Astrocyte (in vitro differentiated cells and primary cell): ENCODE data around the gene FTO. TPM values are rescaled to one million over a fixed set of nuclear protein-coding genes. Genes with fewer than 3 reads are reported as not detected.
A peak's percentile ranks its signal among the peaks of the same experiment; 100 is the strongest.

ENCODE experiments used
- DNase-seq: peaks from one replicate; pipeline ENCODE4 v3.0.0-alpha.2; 2010; ENCODE audit warnings: low read depth
- FAIRE-seq: peaks from 2 replicates; lab custom pipeline; 2011; peaks lifted over from hg19 to GRCh38; lab: Jason Lieb, UNC
- H2AFZ ChIP-seq: 2 replicates; pipeline ENCODE4 v1.6.0; 2012; ENCODE audit warnings: low read depth, low read length, inconsistent platforms
- H3K27ac ChIP-seq: 2 replicates; pipeline ENCODE4 v1.5.1; 2011; ENCODE audit warnings: low read depth, low read length, inconsistent platforms
- H3K27me3 ChIP-seq: 2 replicates; pipeline ENCODE4 v1.6.0; 2011; ENCODE audit warnings: low read length, inconsistent platforms; ENCODE audit not compliant: insufficient read depth
- H3K36me3 ChIP-seq: 2 replicates; pipeline ENCODE4 v1.5.1; 2011; ENCODE audit warnings: low read length, inconsistent platforms; ENCODE audit not compliant: insufficient read depth
- H3K4me1 ChIP-seq: 2 replicates; pipeline ENCODE4 v1.5.1; 2011; ENCODE audit warnings: low read length, inconsistent platforms; ENCODE audit not compliant: insufficient read depth
- H3K4me2 ChIP-seq: 2 replicates; pipeline ENCODE4 v1.6.0; 2012; ENCODE audit warnings: low read length, inconsistent platforms
- H3K4me3 ChIP-seq: 2 replicates; pipeline ENCODE4 v1.5.1; 2011; ENCODE audit warnings: low read depth, mild to moderate bottlenecking, low read length, inconsistent platforms; ENCODE audit not compliant: insufficient read depth
- H3K79me2 ChIP-seq: 2 replicates; pipeline ENCODE4 v1.6.0; 2012; ENCODE audit warnings: mild to moderate bottlenecking, low read length, inconsistent platforms; ENCODE audit not compliant: insufficient read depth
- H3K9ac ChIP-seq: 2 replicates; pipeline ENCODE4 v1.6.0; 2012; ENCODE audit warnings: mild to moderate bottlenecking, low read length, inconsistent platforms
- H3K9me3 ChIP-seq: 2 replicates; pipeline ENCODE4 v1.5.1; 2012; ENCODE audit warnings: low read depth, mild to moderate bottlenecking, low read length, inconsistent platforms; ENCODE audit not compliant: insufficient read depth
- H4K20me1 ChIP-seq: 2 replicates; pipeline ENCODE4 v1.6.0; 2012; ENCODE audit warnings: low read length, inconsistent platforms; ENCODE audit not compliant: insufficient read depth
- H3K27ac Mint-ChIP-seq: one replicate; pipeline ENCODE4 v1.8.0; 2021; ENCODE audit warnings: mild to moderate bottlenecking, mixed read lengths; ENCODE audit not compliant: unreplicated experiment
- H3K27me3 Mint-ChIP-seq: one replicate; pipeline ENCODE4 v1.8.0; 2021; ENCODE audit warnings: low read depth, mixed read lengths; ENCODE audit not compliant: unreplicated experiment
- H3K36me3 Mint-ChIP-seq: one replicate; pipeline ENCODE4 v1.8.0; 2021; ENCODE audit warnings: low read depth, mixed read lengths; ENCODE audit not compliant: unreplicated experiment
- H3K4me1 Mint-ChIP-seq: one replicate; pipeline ENCODE4 v1.8.0; 2021; ENCODE audit warnings: low read depth, mixed read lengths; ENCODE audit not compliant: unreplicated experiment
- H3K4me3 Mint-ChIP-seq: one replicate; pipeline ENCODE4 v1.8.0; 2021; ENCODE audit warnings: mild to moderate bottlenecking, moderate library complexity, mixed read lengths; ENCODE audit not compliant: unreplicated experiment
- H3K9me3 Mint-ChIP-seq: one replicate; pipeline ENCODE4 v1.8.0; 2021; ENCODE audit warnings: mild to moderate bottlenecking, mixed read lengths; ENCODE audit not compliant: unreplicated experiment
- EZH2 ChIP-seq: IDR thresholded peaks from 2 replicates; pipeline ENCODE4 v1.6.1; 2012; ENCODE audit warnings: mild to moderate bottlenecking, low read length, inconsistent platforms; ENCODE audit not compliant: insufficient read depth
- total RNA-seq: library from RNA; stranded (reverse); gene quantifications from 2 replicates; pipeline ENCODE4 v1.2.1, GENCODE V29; 2021
- TF ChIP-seq, protein P1 (sequence below): IDR thresholded peaks from 2 replicates; pipeline ENCODE4 v1.5.1; 2011; ENCODE audit warnings: low read depth, mild to moderate bottlenecking, inconsistent platforms, low read length, moderate library complexity; ENCODE audit not compliant: insufficient read depth

The FTO gene
- total RNA-seq, 1 donor from 2014 or later: 73.1 TPM

DNA sequence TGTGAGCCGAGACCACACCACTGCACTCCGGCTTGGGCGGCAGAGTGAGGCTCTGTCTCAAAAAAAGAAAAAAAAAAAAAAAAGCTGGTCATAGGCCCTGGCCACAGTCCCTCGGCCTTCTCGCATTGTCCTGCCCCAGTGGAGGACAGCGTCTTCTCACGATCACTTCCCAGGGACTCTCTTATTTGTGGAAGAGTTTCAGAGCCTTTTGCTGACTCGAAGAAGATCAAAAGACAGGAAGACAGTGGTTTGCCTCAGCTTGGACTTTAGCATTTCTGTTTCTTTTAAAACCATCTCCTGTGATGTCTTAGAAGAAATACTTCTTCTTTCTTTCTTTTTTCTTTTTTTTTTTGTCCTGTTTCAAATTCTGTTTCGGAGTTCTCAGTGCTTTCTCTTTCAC is 210.0 kb downstream of the FTO start:
- Mint-ChIP-seq H3K27ac (no peak overlapping the region), H3K4me1 (peaks cover 8% of the 10 kb centered on the region), H3K27me3 (no peaks in the 10 kb centered on the region), H3K9me3 (no peaks in the 10 kb centered on the region), H3K36me3 (no peaks in the 10 kb centered on the region), H3K4me3 (no peak overlapping the region)
- no peaks in the 10 kb centered on the region for H3K9me3 ChIP-seq
- H3K4me1 ChIP-seq: peaks cover 13% of the 10 kb centered on the region
- H3K27me3 ChIP-seq: no peaks in the 10 kb centered on the region
- H3K79me2 ChIP-seq: no peaks in the 10 kb centered on the region
- peaks cover 19% of the 10 kb centered on the region for H4K20me1 ChIP-seq
- H3K4me3 ChIP-seq: no peak overlapping the region
- FAIRE-seq (no peak), DNase-seq (no peak)
- no peak overlapping the region for H3K27ac ChIP-seq
- no peaks in the 10 kb centered on the region for H3K36me3 ChIP-seq
- no peak overlapping the region for H3K4me2 ChIP-seq
- H3K9ac ChIP-seq: no peak overlapping the region
- no peak overlapping the region for H2AFZ ChIP-seq
- TF ChIP-seq, protein P1, sequence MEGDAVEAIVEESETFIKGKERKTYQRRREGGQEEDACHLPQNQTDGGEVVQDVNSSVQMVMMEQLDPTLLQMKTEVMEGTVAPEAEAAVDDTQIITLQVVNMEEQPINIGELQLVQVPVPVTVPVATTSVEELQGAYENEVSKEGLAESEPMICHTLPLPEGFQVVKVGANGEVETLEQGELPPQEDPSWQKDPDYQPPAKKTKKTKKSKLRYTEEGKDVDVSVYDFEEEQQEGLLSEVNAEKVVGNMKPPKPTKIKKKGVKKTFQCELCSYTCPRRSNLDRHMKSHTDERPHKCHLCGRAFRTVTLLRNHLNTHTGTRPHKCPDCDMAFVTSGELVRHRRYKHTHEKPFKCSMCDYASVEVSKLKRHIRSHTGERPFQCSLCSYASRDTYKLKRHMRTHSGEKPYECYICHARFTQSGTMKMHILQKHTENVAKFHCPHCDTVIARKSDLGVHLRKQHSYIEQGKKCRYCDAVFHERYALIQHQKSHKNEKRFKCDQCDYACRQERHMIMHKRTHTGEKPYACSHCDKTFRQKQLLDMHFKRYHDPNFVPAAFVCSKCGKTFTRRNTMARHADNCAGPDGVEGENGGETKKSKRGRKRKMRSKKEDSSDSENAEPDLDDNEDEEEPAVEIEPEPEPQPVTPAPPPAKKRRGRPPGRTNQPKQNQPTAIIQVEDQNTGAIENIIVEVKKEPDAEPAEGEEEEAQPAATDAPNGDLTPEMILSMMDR: no peak
- TF ChIP-seq EZH2: no peak

DNA sequence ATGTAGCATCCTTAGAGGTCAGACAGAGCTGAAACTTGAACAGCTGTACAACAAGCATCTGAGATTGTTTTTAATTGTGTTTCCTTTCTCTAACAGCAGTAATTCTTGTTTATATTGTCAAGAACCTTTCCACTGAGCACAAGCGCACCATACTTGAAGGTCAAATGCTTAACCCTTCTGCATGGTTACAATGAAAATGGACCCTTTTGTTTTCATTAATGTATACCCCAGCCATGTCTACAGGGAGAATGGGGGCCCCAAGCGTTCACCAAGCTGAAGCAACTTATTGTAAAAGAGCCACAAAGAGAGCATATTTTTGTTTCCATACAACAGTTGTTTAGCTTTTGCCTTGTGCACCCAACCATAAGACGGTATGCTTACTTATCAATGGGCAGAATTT is 210.8 kb downstream of the FTO start:
- Histone ChIP-seq H3K27ac (no peak overlapping the region), H3K4me1 (peaks cover 13% of the 10 kb centered on the region), H3K36me3 (no peaks in the 10 kb centered on the region), H4K20me1 (peaks cover 19% of the 10 kb centered on the region), H3K9ac (no peak overlapping the region), H2AFZ (no peak overlapping the region), H3K27me3 (no peaks in the 10 kb centered on the region), H3K79me2 (no peaks in the 10 kb centered on the region), H3K4me2 (no peak overlapping the region), H3K4me3 (no peak overlapping the region), H3K9me3 (no peaks in the 10 kb centered on the region)
- no peak overlapping the region for H3K4me3 Mint-ChIP-seq
- H3K27ac Mint-ChIP-seq: no peak overlapping the region
- peaks cover 8% of the 10 kb centered on the region for H3K4me1 Mint-ChIP-seq
- FAIRE-seq (no peak), DNase-seq (no peak)
- no peaks in the 10 kb centered on the region for H3K27me3 Mint-ChIP-seq
- TF ChIP-seq EZH2: no peak
- TF ChIP-seq, protein P1: no peak
- no peaks in the 10 kb centered on the region for H3K9me3 Mint-ChIP-seq
- no peaks in the 10 kb centered on the region for H3K36me3 Mint-ChIP-seq

DNA sequence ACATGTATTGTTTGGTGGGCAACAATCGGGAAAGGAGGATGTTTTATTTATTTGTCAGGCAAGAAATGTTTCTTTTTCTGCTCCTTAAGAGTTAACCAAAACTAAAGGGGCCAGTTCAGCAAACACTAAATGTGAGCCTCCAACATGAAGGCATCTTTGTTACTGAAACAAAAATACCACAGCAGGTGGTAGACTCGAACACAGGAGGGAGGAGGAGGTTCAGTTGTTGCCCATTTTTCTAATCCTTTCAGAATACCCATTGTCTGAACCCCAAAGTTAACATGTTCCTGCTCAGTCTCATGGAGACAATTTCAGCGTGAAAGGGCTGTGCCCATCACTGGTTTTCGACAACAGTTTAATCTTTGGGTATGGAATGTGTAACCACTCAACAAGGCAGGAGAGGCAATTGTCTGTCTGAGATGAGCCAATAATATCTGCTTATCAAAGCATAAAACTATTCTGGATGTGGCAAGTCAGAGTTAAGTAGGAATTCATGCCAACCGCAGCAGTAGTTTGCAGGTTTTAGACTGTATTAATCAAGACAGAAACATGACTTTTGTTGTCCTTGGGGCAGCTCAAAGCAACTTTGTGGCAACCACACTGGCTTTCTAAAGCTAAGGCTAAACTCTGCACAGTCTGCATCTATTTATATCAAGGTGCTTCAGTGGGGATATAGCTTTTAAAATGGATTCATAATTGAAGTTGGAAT is 211.7 kb downstream of the FTO start:
- H4K20me1 ChIP-seq: peaks cover 19% of the 10 kb centered on the region
- H3K36me3 ChIP-seq: no peaks in the 10 kb centered on the region
- peak; percentile 66 for DNase-seq
- H3K36me3 Mint-ChIP-seq: no peaks in the 10 kb centered on the region
- no peak overlapping the region for H3K27ac Mint-ChIP-seq
- peaks cover 13% of the 10 kb centered on the region for H3K4me1 ChIP-seq
- peaks cover 8% of the 10 kb centered on the region for H3K4me1 Mint-ChIP-seq
- no peaks in the 10 kb centered on the region for H3K9me3 ChIP-seq
- peak; percentile 69 for FAIRE-seq
- no peaks in the 10 kb centered on the region for H3K27me3 Mint-ChIP-seq
- H3K4me3 Mint-ChIP-seq: no peak overlapping the region
- no peak overlapping the region for H2AFZ ChIP-seq
- peak overlapping the region; percentile 14 for H3K4me2 ChIP-seq
- no peaks in the 10 kb centered on the region for H3K79me2 ChIP-seq
- H3K27ac ChIP-seq: no peak overlapping the region
- no peaks in the 10 kb centered on the region for H3K9me3 Mint-ChIP-seq
- TF ChIP-seq EZH2: no peak
- TF ChIP-seq, protein P1: no peak
- H3K4me3 ChIP-seq: no peak overlapping the region
- H3K27me3 ChIP-seq: no peaks in the 10 kb centered on the region
- H3K9ac ChIP-seq: no peak overlapping the region
